Ovary (tissue), 9 donors: ENCODE measurements around the gene TMEM151B. TPM values are rescaled to one million over a fixed set of nuclear protein-coding genes. Genes with fewer than 3 reads are reported as not detected.

Source experiments
- DNase-seq, 5 donors: peaks; one replicate each; pipeline ENCODE4 v3.0.0-alpha.2; 2019 to 2020
- H3K27ac ChIP-seq, 2 donors: fragments of 200-600 bp; one replicate each; pipeline versions ENCODE4 v1.5.1 to v1.8.0; 2019 to 2022
- H3K27me3 ChIP-seq: fragments of 200-600 bp; one replicate; pipeline ENCODE4 v1.8.0; 2022
- H3K36me3 ChIP-seq: fragments of 200-600 bp; sonication (generic); one replicate; pipeline ENCODE4 v1.5.1; 2019
- H3K4me1 ChIP-seq: one replicate; pipeline ENCODE4 v1.8.1; 2013; ENCODE audit warnings: mild to moderate bottlenecking, moderate library complexity; ENCODE audit not compliant: insufficient read depth
- H3K4me3 ChIP-seq: fragments of 200-600 bp; sonication (generic); one replicate; pipeline ENCODE4 v1.5.1; 2017
- H3K9me3 ChIP-seq, 2 donors: fragments of 200-600 bp in 1 of 2; sonication (generic) in 1 of 2; one replicate each; pipeline versions ENCODE4 v1.5.1 to v1.8.1; 2013 to 2019; ENCODE audit warnings: mild to moderate bottlenecking in 1 of 2, moderate library complexity in 1 of 2
- EP300 ChIP-seq: sonication (generic); formaldehyde crosslinking; IDR thresholded peaks from one replicate; pipeline ENCODE4 v1.6.1; 2017; ENCODE audit warnings: antibody characterized with exemption
- POLR2A ChIP-seq: fragments of 450-650 bp; IDR thresholded peaks from one replicate; pipeline ENCODE4 v1.6.1; 2017; ENCODE audit warnings: antibody characterized with exemption, mild to moderate bottlenecking, moderate library complexity
- WGBS, 3 donors: extraction: QIAGEN DNeasy Blood & Tissue Kit in 1 of 3; methylation state at CpG; one replicate each; pipeline versions ENCODE4 v1.1.5 to v1.1.7; 2013 to 2017; 5-methylcytosine and 5-hydroxymethylcytosine counted together
- intact Hi-C, 4 donors: fragments of 100-400 bp; cut with DNase I; formaldehyde crosslinking; loops; one replicate each; pipeline versions ENCODE4 v1.11.0 to v1.15.1; 2022 to 2023
- polyA plus RNA-seq, 2 donors: library from polyadenylated mRNA; stranded (reverse); fragments of 200-250 nt in 1 of 2; fragments of 350-450 nt in 1 of 2; fragmentation: Illumina TruSeq in 1 of 2; extraction: RNeasy Lipid Tissue Mini Kit (QIAGEN cat#74804) in 1 of 2; gene quantifications; one replicate each; pipeline ENCODE4 v1.2.3, GENCODE V29; 2013 to 2014
- total RNA-seq, 7 donors: library from RNA; depleted of rRNA in 2 of 7; stranded (reverse); fragments of >200 nt in 2 of 7; fragmentation: NEBNext Ultra II Directional in 3 of 7; extraction: Animal tissue kit (Norgen Biotek cat#: 25700) in 3 of 7; gene quantifications; one replicate each; pipeline versions ENCODE4 v1.1.0 to v1.2.4, GENCODE V29; 2016 to 2023
- TF ChIP-seq, protein P1 (sequence below), 3 donors: fragments of 450-650 bp in 2 of 3; fragments of 200-600 bp in 1 of 3; IDR thresholded peaks; one replicate each; pipeline versions ENCODE4 v1.5.1 to v1.8.0; 2016 to 2022; ENCODE audit warnings: antibody characterized with exemption in 3 of 3, mild to moderate bottlenecking in 1 of 3
- donor health status: DM: no; HTN: no; CAD: no; lungs with moderate emphysema.
- donor health status: DM: no; HTN: no; CAD: no.
- donor health status: Bipolar disorder and iron deficiency.
- donor health status: DM: yes; HTN: yes; CAD: no.
- donor health status: DM: no; HTN: no; CAD: no.
- donor health status: DM: yes; HTN: yes; CAD: no.

Gene TMEM151B
- total and polyA plus RNA-seq, 9 donors, result under 0.01 to 0.12 (median 0.05) TPM; not detected in 4

DNA sequence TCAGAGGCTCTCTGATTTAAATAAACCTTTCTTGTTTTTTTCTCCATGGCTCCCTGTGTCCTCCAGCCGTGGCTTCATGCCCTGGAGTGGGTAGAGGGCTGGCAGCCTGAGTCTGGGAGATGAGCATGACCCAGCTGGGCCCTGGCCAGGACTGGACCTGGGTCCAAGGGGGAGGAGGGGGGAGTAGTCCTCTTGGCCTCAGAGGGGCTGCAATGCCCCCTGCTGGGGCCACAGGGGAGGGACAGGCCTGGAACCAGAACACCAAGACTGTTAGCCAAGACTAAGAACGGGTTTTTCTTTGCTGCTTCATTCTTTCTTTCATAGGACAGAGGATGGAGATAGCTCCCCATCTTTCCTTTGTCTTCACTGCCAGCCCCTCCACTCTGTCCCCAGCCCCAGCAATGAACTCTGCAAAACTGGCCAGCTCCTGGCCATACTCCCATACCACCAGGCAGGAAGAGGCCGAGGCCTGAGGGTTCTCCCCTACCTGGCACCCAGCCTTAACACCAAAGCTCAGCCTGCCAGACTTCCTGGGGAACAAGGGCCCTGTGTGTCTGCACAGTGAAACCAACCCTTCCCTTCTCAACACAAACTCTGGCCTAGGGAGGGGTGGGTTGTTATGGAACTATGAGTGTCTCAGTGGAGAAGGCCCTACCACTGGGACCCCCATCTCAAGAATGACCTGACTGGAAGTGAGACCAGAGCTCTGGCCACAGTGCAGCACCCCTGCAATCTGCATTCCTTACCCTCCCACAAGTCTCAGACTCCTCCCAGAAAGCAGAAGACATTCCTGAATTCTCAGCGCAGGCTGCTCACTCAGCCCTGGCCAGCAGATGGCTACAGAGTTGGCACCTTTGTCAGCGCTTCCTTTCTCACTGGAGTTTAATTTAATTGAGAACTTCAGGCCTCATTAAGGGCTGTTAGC lies 35.9 kb upstream of the TMEM151B start:
- Histone ChIP-seq H3K36me3 (no peaks in the 10 kb centered on the region), H3K27me3 (no peaks in the 10 kb centered on the region), H3K27ac (peak overlapping the region; percentile 37 to 48), H3K9me3 (no peaks in the 10 kb centered on the region), H3K4me1 (peaks cover 10% of the 10 kb centered on the region), H3K4me3 (no peak overlapping the region)
- WGBS, 3 donors, result 4 to 10% (median 7%) methylated on average over 5 of the region's 5 CpGs
- TF ChIP-seq POLR2A (no peak), EP300 (no peak)
- TF ChIP-seq, protein P1, sequence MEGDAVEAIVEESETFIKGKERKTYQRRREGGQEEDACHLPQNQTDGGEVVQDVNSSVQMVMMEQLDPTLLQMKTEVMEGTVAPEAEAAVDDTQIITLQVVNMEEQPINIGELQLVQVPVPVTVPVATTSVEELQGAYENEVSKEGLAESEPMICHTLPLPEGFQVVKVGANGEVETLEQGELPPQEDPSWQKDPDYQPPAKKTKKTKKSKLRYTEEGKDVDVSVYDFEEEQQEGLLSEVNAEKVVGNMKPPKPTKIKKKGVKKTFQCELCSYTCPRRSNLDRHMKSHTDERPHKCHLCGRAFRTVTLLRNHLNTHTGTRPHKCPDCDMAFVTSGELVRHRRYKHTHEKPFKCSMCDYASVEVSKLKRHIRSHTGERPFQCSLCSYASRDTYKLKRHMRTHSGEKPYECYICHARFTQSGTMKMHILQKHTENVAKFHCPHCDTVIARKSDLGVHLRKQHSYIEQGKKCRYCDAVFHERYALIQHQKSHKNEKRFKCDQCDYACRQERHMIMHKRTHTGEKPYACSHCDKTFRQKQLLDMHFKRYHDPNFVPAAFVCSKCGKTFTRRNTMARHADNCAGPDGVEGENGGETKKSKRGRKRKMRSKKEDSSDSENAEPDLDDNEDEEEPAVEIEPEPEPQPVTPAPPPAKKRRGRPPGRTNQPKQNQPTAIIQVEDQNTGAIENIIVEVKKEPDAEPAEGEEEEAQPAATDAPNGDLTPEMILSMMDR (IDR thresholded peaks at IDR 0.05), result peak; percentile 69 to 74 (median 71)
- intact Hi-C loops, result loop anchor here (5.0 kb wide), 2 partner anchors 62 to 132 kb away; no protein-coding TSS in a partner anchor
- DNase-seq, result peak; percentile 74 to 87 (median 84)

DNA sequence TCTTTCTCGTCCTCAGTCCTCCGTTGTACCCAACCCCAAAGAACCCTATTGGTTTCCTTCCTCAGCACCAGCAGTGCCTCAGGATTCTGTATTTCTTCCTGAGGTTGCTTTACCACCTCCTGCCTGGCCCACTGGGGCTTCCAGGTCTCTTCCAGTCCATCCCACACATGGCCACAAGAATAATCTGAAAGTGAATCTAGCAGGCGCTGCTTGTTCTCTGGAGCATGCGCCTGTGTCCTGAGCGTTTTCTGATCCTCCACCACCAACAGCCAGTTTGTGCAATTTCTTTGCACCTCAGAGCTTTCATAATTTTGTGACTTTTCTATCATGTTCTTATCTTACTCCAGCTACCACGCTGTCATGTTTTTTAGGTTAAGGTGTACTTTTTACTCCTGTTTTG lies 35.0 kb upstream of the TMEM151B start:
- Histone ChIP-seq H3K4me3 (no peak overlapping the region), H3K36me3 (no peaks in the 10 kb centered on the region), H3K9me3 (no peaks in the 10 kb centered on the region), H3K27me3 (no peaks in the 10 kb centered on the region), H3K27ac (peak overlapping the region in 1 of 2 donors; percentile 48), H3K4me1 (peaks cover 10% of the 10 kb centered on the region)
- TF ChIP-seq POLR2A, result no peak
- TF ChIP-seq, protein P1 (IDR thresholded peaks at IDR 0.05), result no peak
- no peak for TF ChIP-seq EP300
- 65 to 80% (median 79%) methylated on average over 6 of the region's 6 CpGs for WGBS, 3 donors
- intact Hi-C loops, result loop anchor here in 3 of 4 donors (5.0 kb wide), 2 partner anchors 63 to 133 kb away; no protein-coding TSS in a partner anchor
- DNase-seq, result peak in 2 of 5 donors; percentile 15 to 26

DNA sequence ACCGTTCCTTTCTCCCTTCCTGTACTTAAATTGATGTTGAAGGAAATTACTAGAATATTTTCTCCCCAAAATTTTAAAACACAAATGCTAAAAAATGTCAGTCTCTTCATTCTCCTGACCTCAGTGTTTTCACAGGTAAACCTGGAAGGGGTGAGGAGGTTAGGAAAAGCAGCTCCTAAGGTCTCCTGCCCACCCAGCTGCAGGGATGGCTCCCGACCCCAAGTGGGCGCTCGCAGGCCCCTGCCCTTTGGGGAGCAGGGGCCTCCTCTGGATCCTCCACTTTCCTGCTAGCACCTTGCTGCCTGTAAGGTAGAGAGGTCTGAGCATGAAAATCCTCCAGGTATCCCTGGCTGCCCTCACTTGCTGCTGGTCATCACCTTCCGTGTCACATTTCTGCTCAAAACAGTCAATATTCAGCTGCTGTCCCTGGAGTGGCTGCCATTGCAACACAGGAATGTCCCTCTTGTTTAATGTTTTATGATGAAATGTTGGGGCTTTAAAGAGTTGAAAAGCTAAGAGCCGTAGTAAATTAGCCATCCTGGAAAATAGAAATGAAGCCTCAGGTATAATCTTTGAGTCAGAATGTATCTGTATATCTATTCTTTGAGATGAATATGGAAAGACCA lies 34.2 kb upstream of the TMEM151B start:
- Histone ChIP-seq H3K27me3 (no peaks in the 10 kb centered on the region), H3K36me3 (no peaks in the 10 kb centered on the region), H3K27ac (no peak overlapping the region), H3K4me3 (no peak overlapping the region), H3K4me1 (peaks cover 10% of the 10 kb centered on the region), H3K9me3 (no peaks in the 10 kb centered on the region)
- WGBS, 3 donors, result 90 to 94% (median 93%) methylated on average over 6 of the region's 6 CpGs
- peak in 2 of 5 donors; percentile 10 to 21 for DNase-seq
- TF ChIP-seq EP300 (no peak), POLR2A (no peak)
- TF ChIP-seq, protein P1 (IDR thresholded peaks at IDR 0.05), result no peak
- intact Hi-C loops, result loop anchor here (2.0 to 5.0 kb wide), 3 partner anchors 13 to 134 kb away; partner anchors contain the start of gene SLC29A1 (in 1 of the 4)

DNA sequence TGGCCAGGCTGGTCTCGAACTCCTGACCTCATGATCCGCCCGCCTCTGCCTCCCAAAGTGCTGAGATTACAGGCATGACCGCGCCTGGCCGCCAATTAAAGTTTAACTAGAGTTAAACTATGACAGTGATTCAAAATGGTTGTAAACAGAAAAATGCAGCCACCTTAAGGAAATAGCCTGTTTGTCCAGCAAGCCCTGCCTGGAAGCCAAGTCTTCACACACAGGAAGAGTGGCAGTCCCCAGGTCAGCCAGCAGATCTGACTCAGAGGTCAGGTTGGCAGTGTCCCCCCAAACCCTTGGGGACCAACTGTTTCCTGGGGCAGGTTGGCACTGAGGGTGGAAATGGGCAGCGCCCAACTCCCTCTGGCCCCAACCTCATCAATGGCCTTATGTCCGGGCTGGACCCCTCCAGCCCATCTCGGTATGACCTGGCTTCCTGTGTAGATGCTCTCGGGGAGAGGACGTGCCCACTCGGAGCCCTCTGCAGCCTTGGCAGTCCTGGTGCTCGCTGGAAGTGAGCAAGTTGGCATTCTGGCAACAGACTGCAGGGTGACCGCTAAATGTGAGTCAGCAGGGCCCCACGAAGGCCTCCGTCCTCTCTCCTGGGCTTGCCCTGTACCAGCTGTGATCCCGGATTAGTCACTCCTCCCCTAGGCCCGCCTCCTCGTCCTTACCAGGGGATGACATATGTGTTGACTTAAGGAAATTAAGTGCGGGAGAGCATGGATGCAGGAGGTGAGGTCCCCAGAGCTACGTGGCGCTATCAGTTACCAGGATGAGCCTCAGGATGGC lies 33.0 kb upstream of the TMEM151B start:
- intact Hi-C loops, result loop anchor here (2.0 to 5.0 kb wide), 3 partner anchors 14 to 135 kb away; partner anchors contain the start of gene SLC29A1 (in 1 of the 4)
- no peaks in the 10 kb centered on the region for H3K9me3 ChIP-seq
- H3K27me3 ChIP-seq, result no peaks in the 10 kb centered on the region
- no peak for TF ChIP-seq EP300
- TF ChIP-seq, protein P1 (IDR thresholded peaks at IDR 0.05), result no peak
- no peak for TF ChIP-seq POLR2A
- H3K4me3 ChIP-seq, result peak overlapping the region; percentile 53
- 34 to 38% (median 37%) methylated on average over 22 of the region's 22 CpGs for whole genome bisulfite sequencing, 3 donors
- no peaks in the 10 kb centered on the region for H3K36me3 ChIP-seq
- peak; percentile 84 to 92 (median 86) for DNase-seq
- peaks cover 10% of the 10 kb centered on the region for H3K4me1 ChIP-seq
- H3K27ac ChIP-seq, result peak overlapping the region; percentile 40 to 89
